ENCODE data around the gene DNAJA3.

- no peak for TF ChIP-seq EZH2 (IDR thresholded peaks at IDR 0.05)
- TF ChIP-seq, protein P1, sequence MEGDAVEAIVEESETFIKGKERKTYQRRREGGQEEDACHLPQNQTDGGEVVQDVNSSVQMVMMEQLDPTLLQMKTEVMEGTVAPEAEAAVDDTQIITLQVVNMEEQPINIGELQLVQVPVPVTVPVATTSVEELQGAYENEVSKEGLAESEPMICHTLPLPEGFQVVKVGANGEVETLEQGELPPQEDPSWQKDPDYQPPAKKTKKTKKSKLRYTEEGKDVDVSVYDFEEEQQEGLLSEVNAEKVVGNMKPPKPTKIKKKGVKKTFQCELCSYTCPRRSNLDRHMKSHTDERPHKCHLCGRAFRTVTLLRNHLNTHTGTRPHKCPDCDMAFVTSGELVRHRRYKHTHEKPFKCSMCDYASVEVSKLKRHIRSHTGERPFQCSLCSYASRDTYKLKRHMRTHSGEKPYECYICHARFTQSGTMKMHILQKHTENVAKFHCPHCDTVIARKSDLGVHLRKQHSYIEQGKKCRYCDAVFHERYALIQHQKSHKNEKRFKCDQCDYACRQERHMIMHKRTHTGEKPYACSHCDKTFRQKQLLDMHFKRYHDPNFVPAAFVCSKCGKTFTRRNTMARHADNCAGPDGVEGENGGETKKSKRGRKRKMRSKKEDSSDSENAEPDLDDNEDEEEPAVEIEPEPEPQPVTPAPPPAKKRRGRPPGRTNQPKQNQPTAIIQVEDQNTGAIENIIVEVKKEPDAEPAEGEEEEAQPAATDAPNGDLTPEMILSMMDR (IDR thresholded peaks at IDR 0.05): no peak
These were observed 62.9 kb downstream of the DNAJA3 start for GRCh38 chr16:4488499-4488967.
